ENCODE measurements around the gene ATP8A2. TPM values are rescaled to one million over a fixed set of nuclear protein-coding genes. Genes with fewer than 3 reads are reported as not detected.

ATP8A2 gene
- total RNA-seq, 5 donors from 2014 or later (not counting 1 experiment from before 2014, with no cell fraction given) = 0.39 to 0.85 (median 0.73) TPM

GRCh38 chr13:25776722-25777121 lies 404.9 kb downstream of the ATP8A2 start:
- H3K27ac Mint-ChIP-seq = no peak overlapping the region
- Histone ChIP-seq H3K9me3 (no peaks in the 10 kb centered on the region), H3K4me1 (ENCODE audit: control insufficient read depth in 1 of 2, extremely low read depth in 1 of 2, insufficient read depth in 2 of 2, low read length in 2 of 2) (no peaks in the 10 kb centered on the region), H3K36me3 (ENCODE audit: control insufficient read depth in 2 of 2, extremely low read depth in 1 of 2, insufficient read depth in 1 of 2, low read length in 1 of 2) (no peaks in the 10 kb centered on the region), H3K27me3 (replicated peaks in 1 of 2; ENCODE audit: control insufficient read depth in 2 of 2, extremely low read depth in 1 of 2, insufficient read depth in 2 of 2, low read length in 1 of 2) (no peaks in the 10 kb centered on the region), H3K4me3 (ENCODE audit: control insufficient read depth in 1 of 2, extremely low read depth in 1 of 2, low read length in 1 of 2) (no peak overlapping the region), H3K27ac (ENCODE audit: low read length) (no peak overlapping the region)
- ChIA-PET POLR2A (no interaction called here), CTCF (interaction anchor here in 1 of 2 donors (0.7 kb wide), 1 partner anchor 223 kb away, joined by 3 read pairs; no protein-coding TSS in a partner anchor)
- WGBS (ENCODE audit: insufficient coverage) = 78% methylated on average over 4 of the region's 7 CpGs
- no peaks in the 10 kb centered on the region for H3K9me3 Mint-ChIP-seq
- H3K36me3 Mint-ChIP-seq = no peaks in the 10 kb centered on the region
- no peak for ATAC-seq (replicated peaks in 1 of 4)
- no peak for DNase-seq
- H3K27me3 Mint-ChIP-seq = peaks cover 2 to 4% of the 10 kb centered on the region in 2 donors
- H3K4me3 Mint-ChIP-seq = no peak overlapping the region
- H3K4me1 Mint-ChIP-seq = peaks cover 0 to 1% (median under 1%) of the 10 kb centered on the region in 3 donors

GRCh38 chr13:25777509-25777908 lies 405.7 kb downstream of the ATP8A2 start:
- Histone ChIP-seq H3K36me3 (ENCODE audit: control insufficient read depth in 2 of 2, extremely low read depth in 1 of 2, insufficient read depth in 1 of 2, low read length in 1 of 2) (no peaks in the 10 kb centered on the region), H3K27me3 (replicated peaks in 1 of 2; ENCODE audit: control insufficient read depth in 2 of 2, extremely low read depth in 1 of 2, insufficient read depth in 2 of 2, low read length in 1 of 2) (no peaks in the 10 kb centered on the region), H3K4me1 (ENCODE audit: control insufficient read depth in 1 of 2, extremely low read depth in 1 of 2, insufficient read depth in 2 of 2, low read length in 2 of 2) (no peaks in the 10 kb centered on the region), H3K27ac (ENCODE audit: low read length) (no peak overlapping the region), H3K9me3 (no peaks in the 10 kb centered on the region), H3K4me3 (ENCODE audit: control insufficient read depth in 1 of 2, extremely low read depth in 1 of 2, low read length in 1 of 2) (no peak overlapping the region)
- no peak overlapping the region for H3K4me3 Mint-ChIP-seq
- DNase-seq = no peak
- no peaks in the 10 kb centered on the region for H3K4me1 Mint-ChIP-seq
- H3K27ac Mint-ChIP-seq = no peak overlapping the region
- WGBS (ENCODE audit: insufficient coverage) = no CpG with 5 or more reads among the region's 2 CpGs
- ATAC-seq (replicated peaks in 1 of 4) = no peak
- no peaks in the 10 kb centered on the region for H3K9me3 Mint-ChIP-seq
- H3K36me3 Mint-ChIP-seq = no peaks in the 10 kb centered on the region
- POLR2A ChIA-PET = no interaction called here
- H3K27me3 Mint-ChIP-seq = peaks cover 2 to 4% of the 10 kb centered on the region in 2 donors
- CTCF ChIA-PET = no interaction called here

DNA sequence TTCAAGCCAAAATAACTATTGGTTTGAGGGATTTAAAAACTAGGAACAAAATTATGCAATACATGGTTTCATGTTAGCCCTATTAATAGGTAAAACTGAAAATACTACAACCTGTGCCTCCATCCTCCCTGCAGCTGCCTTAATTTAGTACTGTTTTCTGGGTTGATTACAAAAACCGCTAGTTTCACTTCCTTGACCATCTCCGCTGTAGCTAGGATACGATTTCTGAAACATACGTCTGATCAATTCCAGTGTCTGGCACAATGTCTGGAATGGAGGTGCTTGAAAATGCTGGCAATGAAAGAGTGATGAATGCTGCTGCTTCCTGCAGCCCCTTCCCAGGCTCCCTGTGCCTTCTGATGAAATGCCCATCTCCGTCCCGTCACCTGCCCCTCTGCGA lies 406.6 kb downstream of the ATP8A2 start:
- no peak overlapping the region for H3K4me3 ChIP-seq (ENCODE audit: control insufficient read depth in 1 of 2, extremely low read depth in 1 of 2, low read length in 1 of 2)
- H3K27ac ChIP-seq (ENCODE audit: low read length) = no peak overlapping the region
- no peak overlapping the region for H3K4me3 Mint-ChIP-seq
- no peak overlapping the region for H3K27ac Mint-ChIP-seq
- H3K36me3 ChIP-seq (ENCODE audit: control insufficient read depth in 2 of 2, extremely low read depth in 1 of 2, insufficient read depth in 1 of 2, low read length in 1 of 2) = no peaks in the 10 kb centered on the region
- no peaks in the 10 kb centered on the region for H3K9me3 Mint-ChIP-seq
- H3K27me3 Mint-ChIP-seq = peaks cover 2 to 4% of the 10 kb centered on the region in 2 donors
- no peaks in the 10 kb centered on the region for H3K4me1 ChIP-seq (ENCODE audit: control insufficient read depth in 1 of 2, extremely low read depth in 1 of 2, insufficient read depth in 2 of 2, low read length in 2 of 2)
- no peaks in the 10 kb centered on the region for H3K4me1 Mint-ChIP-seq
- no peak for DNase-seq
- no peak for ATAC-seq (replicated peaks in 1 of 4)
- no peaks in the 10 kb centered on the region for H3K27me3 ChIP-seq (replicated peaks in 1 of 2; ENCODE audit: control insufficient read depth in 2 of 2, extremely low read depth in 1 of 2, insufficient read depth in 2 of 2, low read length in 1 of 2)
- H3K9me3 ChIP-seq = no peaks in the 10 kb centered on the region
- ChIA-PET CTCF (no interaction called here), POLR2A (no interaction called here)
- WGBS (ENCODE audit: insufficient coverage) = 81% methylated on average over 5 of the region's 7 CpGs
- no peaks in the 10 kb centered on the region for H3K36me3 Mint-ChIP-seq

- DNase-seq = no peak
- ATAC-seq (replicated peaks in 1 of 4) = no peak
- Histone ChIP-seq H3K36me3 (ENCODE audit: control insufficient read depth in 2 of 2, extremely low read depth in 1 of 2, insufficient read depth in 1 of 2, low read length in 1 of 2) (no peaks in the 10 kb centered on the region), H3K4me1 (ENCODE audit: control insufficient read depth in 1 of 2, extremely low read depth in 1 of 2, insufficient read depth in 2 of 2, low read length in 2 of 2) (no peaks in the 10 kb centered on the region), H3K4me3 (ENCODE audit: control insufficient read depth in 1 of 2, extremely low read depth in 1 of 2, low read length in 1 of 2) (no peak overlapping the region), H3K27me3 (replicated peaks in 1 of 2; ENCODE audit: control insufficient read depth in 2 of 2, extremely low read depth in 1 of 2, insufficient read depth in 2 of 2, low read length in 1 of 2) (no peaks in the 10 kb centered on the region), H3K9me3 (no peaks in the 10 kb centered on the region), H3K27ac (ENCODE audit: low read length) (no peak overlapping the region)
- H3K27ac Mint-ChIP-seq = no peak overlapping the region
- POLR2A ChIA-PET = no interaction called here
- peaks cover 2 to 4% of the 10 kb centered on the region in 2 donors for H3K27me3 Mint-ChIP-seq
- no peaks in the 10 kb centered on the region for H3K36me3 Mint-ChIP-seq
- H3K4me3 Mint-ChIP-seq = no peak overlapping the region
- no peaks in the 10 kb centered on the region for H3K9me3 Mint-ChIP-seq
- WGBS (ENCODE audit: insufficient coverage) = no CpG with 5 or more reads among the region's 4 CpGs
- H3K4me1 Mint-ChIP-seq = no peaks in the 10 kb centered on the region
- CTCF ChIA-PET = no interaction called here
Observed at GRCh38 chr13:25778808-25779305, 407.1 kb downstream of the ATP8A2 start.

DNA sequence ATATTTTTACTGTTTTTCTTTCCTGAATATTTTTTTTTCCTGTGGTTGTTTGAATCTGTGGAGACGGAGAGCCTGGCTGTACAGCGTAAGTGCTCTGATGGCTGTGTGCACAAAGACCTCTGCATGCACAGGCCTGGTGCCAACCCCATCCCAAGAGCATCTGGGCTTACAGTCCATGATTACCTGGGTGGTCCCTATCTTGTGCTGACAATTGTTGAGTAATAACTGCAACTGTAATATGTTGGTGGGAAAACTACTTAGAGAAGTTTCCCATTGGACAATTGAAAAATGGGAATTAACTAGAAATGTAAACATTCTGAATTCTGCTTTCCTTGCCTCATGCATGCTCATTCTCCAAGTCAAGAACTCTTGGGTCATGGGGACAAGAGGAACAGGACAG lies 411.3 kb downstream of the ATP8A2 start:
- no peaks in the 10 kb centered on the region for H3K9me3 Mint-ChIP-seq
- POLR2A ChIA-PET = no interaction called here
- H3K4me1 Mint-ChIP-seq = no peaks in the 10 kb centered on the region
- no peaks in the 10 kb centered on the region for H3K9me3 ChIP-seq
- peaks cover 0 to 5% of the 10 kb centered on the region in 2 experiments for H3K27me3 ChIP-seq (replicated peaks in 1 of 2; ENCODE audit: control insufficient read depth in 2 of 2, extremely low read depth in 1 of 2, insufficient read depth in 2 of 2, low read length in 1 of 2)
- no CpG with 5 or more reads among the region's 2 CpGs for WGBS (ENCODE audit: insufficient coverage)
- no peaks in the 10 kb centered on the region for H3K36me3 ChIP-seq (ENCODE audit: control insufficient read depth in 2 of 2, extremely low read depth in 1 of 2, insufficient read depth in 1 of 2, low read length in 1 of 2)
- H3K27me3 Mint-ChIP-seq = peaks cover 2 to 4% of the 10 kb centered on the region in 2 donors
- H3K4me3 Mint-ChIP-seq = no peak overlapping the region
- H3K4me3 ChIP-seq (ENCODE audit: control insufficient read depth in 1 of 2, extremely low read depth in 1 of 2, low read length in 1 of 2) = no peak overlapping the region
- no peak overlapping the region for H3K27ac ChIP-seq (ENCODE audit: low read length)
- CTCF ChIA-PET = interaction anchor here in 1 of 2 donors (0.6 kb wide), 1 partner anchor 42 kb away, joined by 7 read pairs; no protein-coding TSS in a partner anchor
- H3K36me3 Mint-ChIP-seq = no peaks in the 10 kb centered on the region
- H3K4me1 ChIP-seq (ENCODE audit: control insufficient read depth in 1 of 2, extremely low read depth in 1 of 2, insufficient read depth in 2 of 2, low read length in 2 of 2) = no peaks in the 10 kb centered on the region
- ATAC-seq (replicated peaks in 1 of 4) (no peak), DNase-seq (no peak)
- no peak overlapping the region for H3K27ac Mint-ChIP-seq

GRCh38 chr13:25783601-25784024 lies 411.8 kb downstream of the ATP8A2 start:
- Mint-ChIP-seq H3K27ac (no peak overlapping the region), H3K9me3 (no peaks in the 10 kb centered on the region), H3K4me3 (no peak overlapping the region), H3K4me1 (no peaks in the 10 kb centered on the region), H3K36me3 (no peaks in the 10 kb centered on the region), H3K27me3 (peaks cover 1 to 4% of the 10 kb centered on the region in 2 donors)
- H3K9me3 ChIP-seq = no peaks in the 10 kb centered on the region
- no peak overlapping the region for H3K4me3 ChIP-seq (ENCODE audit: control insufficient read depth in 1 of 2, extremely low read depth in 1 of 2, low read length in 1 of 2)
- no peak overlapping the region for H3K27ac ChIP-seq (ENCODE audit: low read length)
- ChIA-PET CTCF (interaction anchor here in 1 of 2 donors (0.6 kb wide), 1 partner anchor 41 kb away, joined by 7 read pairs; no protein-coding TSS in a partner anchor), POLR2A (no interaction called here)
- peaks cover 0 to 5% of the 10 kb centered on the region in 2 experiments for H3K27me3 ChIP-seq (replicated peaks in 1 of 2; ENCODE audit: control insufficient read depth in 2 of 2, extremely low read depth in 1 of 2, insufficient read depth in 2 of 2, low read length in 1 of 2)
- ATAC-seq (replicated peaks in 1 of 4) = no peak
- no peaks in the 10 kb centered on the region for H3K36me3 ChIP-seq (ENCODE audit: control insufficient read depth in 2 of 2, extremely low read depth in 1 of 2, insufficient read depth in 1 of 2, low read length in 1 of 2)
- WGBS (ENCODE audit: insufficient coverage) = 70% methylated on average over 2 of the region's 5 CpGs
- DNase-seq = no peak
- no peaks in the 10 kb centered on the region for H3K4me1 ChIP-seq (ENCODE audit: control insufficient read depth in 1 of 2, extremely low read depth in 1 of 2, insufficient read depth in 2 of 2, low read length in 2 of 2)

DNA sequence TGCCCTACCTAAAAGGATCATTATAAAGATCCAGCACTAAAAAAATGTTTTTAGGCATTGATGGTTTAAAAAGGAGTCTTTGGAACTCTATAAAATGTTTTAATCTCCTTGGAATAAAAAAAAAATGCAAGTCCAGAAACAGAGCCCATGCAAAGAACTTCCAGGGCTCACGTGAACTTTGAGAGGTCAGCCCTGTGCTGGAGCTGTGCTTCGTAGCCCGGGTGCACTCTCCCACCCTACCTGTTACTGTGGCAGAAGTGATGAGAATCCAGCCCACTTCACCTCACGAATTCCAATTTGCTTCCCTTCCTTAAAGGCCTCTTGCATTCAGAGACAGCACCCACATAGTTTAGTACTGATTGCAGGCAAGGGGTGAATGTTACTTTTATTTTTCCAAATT lies 412.3 kb downstream of the ATP8A2 start:
- Mint-ChIP-seq H3K4me3 (no peak overlapping the region), H3K36me3 (no peaks in the 10 kb centered on the region), H3K4me1 (no peaks in the 10 kb centered on the region), H3K9me3 (no peaks in the 10 kb centered on the region), H3K27ac (no peak overlapping the region), H3K27me3 (peaks cover 2 to 4% of the 10 kb centered on the region in 2 donors)
- DNase-seq (no peak), ATAC-seq (replicated peaks in 1 of 4) (no peak)
- Histone ChIP-seq H3K9me3 (no peaks in the 10 kb centered on the region), H3K4me1 (ENCODE audit: control insufficient read depth in 1 of 2, extremely low read depth in 1 of 2, insufficient read depth in 2 of 2, low read length in 2 of 2) (no peaks in the 10 kb centered on the region), H3K4me3 (ENCODE audit: control insufficient read depth in 1 of 2, extremely low read depth in 1 of 2, low read length in 1 of 2) (no peak overlapping the region), H3K27me3 (replicated peaks in 1 of 2; ENCODE audit: control insufficient read depth in 2 of 2, extremely low read depth in 1 of 2, insufficient read depth in 2 of 2, low read length in 1 of 2) (peaks cover 0 to 5% of the 10 kb centered on the region in 2 experiments), H3K27ac (ENCODE audit: low read length) (no peak overlapping the region), H3K36me3 (ENCODE audit: control insufficient read depth in 2 of 2, extremely low read depth in 1 of 2, insufficient read depth in 1 of 2, low read length in 1 of 2) (no peaks in the 10 kb centered on the region)
- POLR2A ChIA-PET = no interaction called here
- 67% methylated on average over 1 of the region's 4 CpGs for WGBS (ENCODE audit: insufficient coverage)
- CTCF ChIA-PET = no interaction called here
